ENCODE data around the gene CA12.
"Not testable (repeated sequence)": the region's sequence is repeated elsewhere in the genome, so short reads cannot be mapped to it uniquely, and the experiment has no call there.

CA12 gene

GRCh38 chr15:63323798-63324563, 57.7 kb downstream of the CA12 start:
- peak in 35 of 42 donors; percentile 10 to 76 (median 49) for DNase-seq
- intact Hi-C loops (cut with DNase I), result no loop called here

GRCh38 chr15:63322541-63322940, 59.1 kb downstream of the CA12 start:
- DNase-seq, result peak in 13 of 42 donors; percentile 25 to 69 (median 46)
- intact Hi-C loops (cut with DNase I), result no loop called here

- intact Hi-C loops (cut with DNase I), result no loop called here
These were observed 60.2 kb downstream of the CA12 start for GRCh38 chr15:63321462-63321861.

GRCh38 chr15:63320981-63321380, 60.7 kb downstream of the CA12 start:
- intact Hi-C loops (cut with DNase I); DNase-seq: not testable (repeated sequence)

More at GRCh38 chr15:63321462-63321861, 60.2 kb downstream of the CA12 start:
- DNase-seq, result peak in 1 of 42 donors; percentile 37

- DNase-seq; intact Hi-C loops (cut with DNase I): not testable (repeated sequence)
These were observed 61.2 kb downstream of the CA12 start for GRCh38 chr15:63320446-63320845.

GRCh38 chr15:63319065-63319464, 62.6 kb downstream of the CA12 start:
- intact Hi-C loops (cut with DNase I), result no loop called here
- no peak for DNase-seq

GRCh38 chr15:63318344-63318743, 63.3 kb downstream of the CA12 start:
- DNase-seq, result no peak
- intact Hi-C loops (cut with DNase I), result no loop called here

GRCh38 chr15:63314409-63314808, 67.2 kb downstream of the CA12 start:
- intact Hi-C loops (cut with DNase I), result no loop called here
- DNase-seq, result no peak

GRCh38 chr15:63313825-63314224, 67.8 kb downstream of the CA12 start:
- peak in 1 of 42 donors; percentile 39 for DNase-seq
- intact Hi-C loops (cut with DNase I), result no loop called here

GRCh38 chr15:63312286-63312685, 69.4 kb downstream of the CA12 start:
- DNase-seq, result no peak
- intact Hi-C loops (cut with DNase I), result no loop called here

- intact Hi-C loops (cut with DNase I), result no loop called here
These were observed 71.0 kb downstream of the CA12 start for GRCh38 chr15:63310646-63311045.

GRCh38 chr15:63308947-63309346, 72.7 kb downstream of the CA12 start:
- DNase-seq, result no peak
- intact Hi-C loops (cut with DNase I), result no loop called here

More at GRCh38 chr15:63310646-63311045, 71.0 kb downstream of the CA12 start:
- DNase-seq, result peak in 1 of 42 donors; percentile 3

GRCh38 chr15:63308491-63308890, 73.2 kb downstream of the CA12 start:
- peak in 1 of 42 donors; percentile 18 for DNase-seq
- intact Hi-C loops (cut with DNase I), result no loop called here

GRCh38 chr15:63306492-63307073, 75.1 kb downstream of the CA12 start:
- DNase-seq, result peak in 1 of 42 donors; percentile 27
- intact Hi-C loops (cut with DNase I), result no loop called here

- intact Hi-C loops (cut with DNase I), result no loop called here
- no peak for DNase-seq
These were observed 76.4 kb downstream of the CA12 start for GRCh38 chr15:63305260-63305659.

- intact Hi-C loops (cut with DNase I), result no loop called here
- DNase-seq, result no peak
These were observed 80.6 kb downstream of the CA12 start for GRCh38 chr15:63301088-63301487.

GRCh38 chr15:63299943-63300575, 81.6 kb downstream of the CA12 start:
- intact Hi-C loops (cut with DNase I), result no loop called here
- DNase-seq, result no peak

- intact Hi-C loops (cut with DNase I), result no loop called here
- DNase-seq, result no peak
These were observed 85.5 kb downstream of the CA12 start for GRCh38 chr15:63296195-63296594.

- intact Hi-C loops (cut with DNase I), result no loop called here
- no peak for DNase-seq
These were observed 86.3 kb downstream of the CA12 start for GRCh38 chr15:63295341-63295740.

GRCh38 chr15:63294359-63294758, 87.3 kb downstream of the CA12 start:
- DNase-seq, result peak in 1 of 42 donors; percentile 39
- intact Hi-C loops (cut with DNase I), result loop anchor here (5.0 kb wide), 1 partner anchor 113 kb away; no protein-coding TSS in a partner anchor
